ENCODE results near the gene MYBPC2.

The MYBPC2 gene

DNA sequence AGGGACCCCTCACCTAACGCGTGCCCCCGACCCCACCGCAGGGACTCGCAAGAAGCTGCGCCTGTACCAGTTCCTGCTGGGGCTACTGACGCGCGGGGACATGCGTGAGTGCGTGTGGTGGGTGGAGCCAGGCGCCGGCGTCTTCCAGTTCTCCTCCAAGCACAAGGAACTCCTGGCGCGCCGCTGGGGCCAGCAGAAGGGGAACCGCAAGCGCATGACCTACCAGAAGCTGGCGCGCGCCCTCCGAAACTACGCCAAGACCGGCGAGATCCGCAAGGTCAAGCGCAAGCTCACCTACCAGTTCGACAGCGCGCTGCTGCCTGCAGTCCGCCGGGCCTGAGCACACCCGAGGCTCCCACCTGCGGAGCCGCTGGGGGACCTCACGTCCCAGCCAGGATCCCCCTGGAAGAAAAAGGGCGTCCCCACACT is 4.7 kb upstream of the MYBPC2 start:
- ChIA-PET POLR2A (ENCODE audit: low non-redundant PET) (interaction anchor here (1.1 kb wide), 1 partner anchor 13 kb away, joined by 4 read pairs; no protein-coding TSS in a partner anchor), CTCF (interaction anchor here (0.5 kb wide), 1 partner anchor 59 kb away, joined by 6 read pairs; no protein-coding TSS in a partner anchor)
- DNase-seq (ENCODE audit: low spot score): peak; percentile 17
- TF ChIP-seq, protein P1, sequence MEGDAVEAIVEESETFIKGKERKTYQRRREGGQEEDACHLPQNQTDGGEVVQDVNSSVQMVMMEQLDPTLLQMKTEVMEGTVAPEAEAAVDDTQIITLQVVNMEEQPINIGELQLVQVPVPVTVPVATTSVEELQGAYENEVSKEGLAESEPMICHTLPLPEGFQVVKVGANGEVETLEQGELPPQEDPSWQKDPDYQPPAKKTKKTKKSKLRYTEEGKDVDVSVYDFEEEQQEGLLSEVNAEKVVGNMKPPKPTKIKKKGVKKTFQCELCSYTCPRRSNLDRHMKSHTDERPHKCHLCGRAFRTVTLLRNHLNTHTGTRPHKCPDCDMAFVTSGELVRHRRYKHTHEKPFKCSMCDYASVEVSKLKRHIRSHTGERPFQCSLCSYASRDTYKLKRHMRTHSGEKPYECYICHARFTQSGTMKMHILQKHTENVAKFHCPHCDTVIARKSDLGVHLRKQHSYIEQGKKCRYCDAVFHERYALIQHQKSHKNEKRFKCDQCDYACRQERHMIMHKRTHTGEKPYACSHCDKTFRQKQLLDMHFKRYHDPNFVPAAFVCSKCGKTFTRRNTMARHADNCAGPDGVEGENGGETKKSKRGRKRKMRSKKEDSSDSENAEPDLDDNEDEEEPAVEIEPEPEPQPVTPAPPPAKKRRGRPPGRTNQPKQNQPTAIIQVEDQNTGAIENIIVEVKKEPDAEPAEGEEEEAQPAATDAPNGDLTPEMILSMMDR (conservative IDR thresholded peaks at IDR 0.05; ENCODE audit: low read depth): no peak
- H3K27ac ChIP-seq: no peak overlapping the region

DNA sequence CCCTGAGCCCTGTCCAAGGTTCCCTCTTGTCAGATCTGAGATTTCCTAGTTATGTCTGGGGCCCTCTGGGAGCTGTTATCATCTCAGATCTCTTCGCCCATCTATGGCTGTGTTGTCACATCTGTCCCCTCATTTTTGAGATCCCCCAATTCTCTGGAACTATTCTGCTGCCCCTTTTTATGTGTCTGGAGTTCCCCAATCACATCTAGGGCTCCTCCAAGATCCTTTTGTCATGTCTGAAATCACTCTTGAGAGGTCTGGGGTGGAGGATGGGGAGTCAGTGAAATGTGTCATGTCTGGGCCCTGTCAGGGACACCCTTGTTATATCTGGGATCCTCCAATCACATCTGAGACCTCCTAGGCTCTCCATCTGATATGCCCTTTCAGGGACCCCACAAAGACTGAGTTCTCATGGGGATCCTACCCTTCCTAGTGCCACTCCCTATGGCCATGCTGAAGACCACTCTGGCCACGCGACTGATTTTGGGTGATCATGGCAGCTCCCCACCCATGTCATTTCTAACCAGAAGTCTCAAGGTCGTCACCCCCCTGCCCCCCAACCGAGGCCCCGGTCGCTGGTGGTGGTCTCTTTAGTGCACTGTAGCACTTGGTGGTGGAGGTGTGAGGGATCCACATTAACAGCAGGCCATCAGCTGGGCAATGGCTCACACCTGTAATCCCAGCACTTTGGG is 3.8 kb upstream of the MYBPC2 start:
- TF ChIP-seq, protein P1 (conservative IDR thresholded peaks at IDR 0.05; ENCODE audit: low read depth): no peak
- POLR2A ChIA-PET (ENCODE audit: low non-redundant PET): interaction anchor here (1.1 kb wide), 1 partner anchor 14 kb away, joined by 4 read pairs; no protein-coding TSS in a partner anchor
- no peak overlapping the region for H3K27ac ChIP-seq
- CTCF ChIA-PET: no interaction called here
- DNase-seq (ENCODE audit: low spot score): no peak

DNA sequence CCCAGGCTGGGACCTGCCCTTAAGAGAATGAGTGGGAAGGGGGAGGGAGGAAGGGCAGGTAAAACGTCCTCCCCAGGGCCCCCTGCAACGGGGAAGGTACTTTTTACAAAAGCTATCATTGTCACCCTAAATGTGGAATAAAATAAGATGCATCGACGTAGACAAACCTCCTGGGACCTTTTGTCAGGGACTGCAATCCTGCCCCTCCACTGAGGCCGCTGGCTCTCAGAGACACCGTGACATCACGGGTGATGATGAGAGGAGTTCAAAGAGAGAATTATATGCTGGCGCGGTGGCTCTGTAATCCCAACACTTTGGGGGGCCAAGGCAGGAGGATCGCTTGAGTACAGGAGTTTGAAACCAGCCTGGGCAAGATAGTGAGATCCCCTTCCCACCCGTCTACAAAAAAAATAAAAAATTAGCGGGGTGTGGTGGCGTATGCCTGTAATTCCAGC is 1.8 kb upstream of the MYBPC2 start:
- H3K27ac ChIP-seq: no peak overlapping the region
- no peak for DNase-seq (ENCODE audit: low spot score)
- POLR2A ChIA-PET (ENCODE audit: low non-redundant PET): no interaction called here
- TF ChIP-seq, protein P1 (conservative IDR thresholded peaks at IDR 0.05; ENCODE audit: low read depth): no peak
- CTCF ChIA-PET: no interaction called here

DNA sequence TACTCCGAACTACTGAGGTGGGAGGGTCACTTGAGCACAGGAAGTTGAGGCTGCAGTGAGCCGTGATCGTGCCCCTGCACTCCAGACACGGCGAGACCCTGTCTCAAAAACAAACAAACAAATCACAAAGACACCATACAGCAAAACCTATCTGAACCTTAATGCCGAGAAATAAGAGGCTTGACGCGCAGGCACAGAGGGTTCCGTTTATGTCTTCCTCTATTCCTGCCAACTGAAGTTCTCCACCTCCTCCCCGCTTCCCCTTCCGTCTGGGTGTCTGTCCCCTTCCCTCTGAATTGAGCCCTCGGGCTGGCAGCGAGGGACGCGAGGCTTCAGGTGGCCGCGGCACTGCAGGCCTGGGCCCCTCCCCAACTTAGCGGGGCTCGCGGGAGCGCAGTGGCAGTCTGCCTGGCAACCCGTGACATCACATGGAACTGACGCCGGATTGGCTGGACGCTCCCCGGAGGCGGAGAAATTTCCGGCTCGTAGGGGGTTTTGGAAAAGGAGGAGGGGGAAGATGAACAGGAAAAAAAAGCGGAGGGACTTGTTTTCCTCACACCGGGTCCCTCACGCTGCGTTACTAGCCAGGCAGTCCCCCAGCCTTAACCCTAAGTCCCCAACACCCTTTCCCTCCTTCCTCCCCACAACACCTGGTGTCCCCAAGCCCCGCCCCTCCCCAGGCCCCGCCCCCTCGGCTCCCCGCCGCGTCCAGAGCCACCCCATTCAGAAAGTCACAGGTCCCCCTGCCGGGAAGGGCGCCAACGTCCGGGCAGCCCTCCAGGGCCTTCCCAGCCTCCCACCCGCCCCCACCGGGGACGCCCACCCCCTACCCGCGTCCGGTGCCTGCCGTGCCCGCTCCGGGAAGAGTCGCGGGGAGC is 1.1 kb upstream of the MYBPC2 start:
- H3K27ac ChIP-seq: no peak overlapping the region
- POLR2A ChIA-PET (ENCODE audit: low non-redundant PET): no interaction called here
- DNase-seq (ENCODE audit: low spot score): peak; percentile 91
- TF ChIP-seq, protein P1 (conservative IDR thresholded peaks at IDR 0.05; ENCODE audit: low read depth): no peak
- CTCF ChIA-PET: no interaction called here

DNA sequence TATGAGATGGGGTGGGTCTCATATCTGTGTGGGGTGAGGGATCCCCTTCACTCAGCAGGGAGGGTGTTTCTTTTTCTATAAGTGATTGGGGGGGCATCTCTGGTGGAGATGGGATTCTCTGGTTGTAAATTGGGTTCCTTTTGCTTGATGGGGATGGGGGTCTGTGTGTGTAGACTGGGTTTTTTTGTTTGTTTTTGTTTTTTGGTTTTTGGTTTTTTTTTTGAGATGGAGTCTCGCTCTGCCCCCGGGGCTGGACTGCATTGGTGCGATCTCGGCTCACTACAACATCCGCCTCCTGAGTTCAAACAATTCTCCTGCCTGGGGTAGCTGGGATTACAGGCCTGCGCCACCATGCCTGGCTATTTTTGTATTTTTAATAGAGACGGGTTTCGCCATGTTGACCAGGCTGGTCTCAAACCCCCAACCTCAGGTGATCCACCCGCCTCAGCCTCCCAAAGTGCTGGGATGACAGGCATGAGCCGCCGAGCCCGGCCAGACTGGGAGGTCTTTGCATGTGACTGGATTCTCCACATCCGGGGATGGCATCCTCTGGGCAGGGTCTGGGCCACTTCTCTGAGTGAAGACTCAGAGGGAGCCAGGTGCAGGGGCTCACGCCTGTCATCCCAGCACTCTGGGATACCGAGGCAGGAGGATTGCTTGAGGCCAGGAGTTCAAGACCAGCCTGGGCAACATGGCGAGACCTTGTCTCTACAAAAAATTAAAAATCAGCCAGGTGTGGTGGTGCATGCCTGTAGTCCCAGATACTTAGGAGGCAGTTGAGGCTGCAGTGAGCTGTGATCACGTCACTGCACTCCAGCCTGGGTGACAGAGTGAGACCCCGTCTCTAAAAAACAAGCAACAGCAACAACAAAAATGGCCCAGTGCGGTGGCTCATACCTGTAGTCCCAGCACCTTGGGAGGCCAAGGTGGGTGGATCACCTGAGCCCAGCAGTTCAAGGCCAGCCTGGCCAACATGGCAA is 799 bp downstream of the MYBPC2 start:
- ChIA-PET CTCF (no interaction called here), POLR2A (ENCODE audit: low non-redundant PET) (no interaction called here)
- H3K27ac ChIP-seq: no peak overlapping the region
- no peak for DNase-seq (ENCODE audit: low spot score)
- TF ChIP-seq, protein P1 (conservative IDR thresholded peaks at IDR 0.05; ENCODE audit: low read depth): no peak
